WTC11 (cell line): Measurements from ENCODE around the gene LDLRAD4.

Source experiments
- ATF1 ChIP-seq: sonication (generic); formaldehyde crosslinking; IDR thresholded peaks from 2 replicates; pipeline ENCODE4 v1.8.1; 2023; ENCODE audit warnings: mild to moderate bottlenecking, moderate library complexity, missing genetic modification reagents
- ATF3 ChIP-seq: sonication (generic); formaldehyde crosslinking; conservative IDR thresholded peaks from 2 replicates; pipeline ENCODE4 v1.8.1; 2022; ENCODE audit warnings: mild to moderate bottlenecking, missing genetic modification reagents
- ESRRA ChIP-seq: sonication (generic); formaldehyde crosslinking; IDR thresholded peaks from 2 replicates; pipeline ENCODE4 v1.8.1; 2022; ENCODE audit warnings: mild to moderate bottlenecking, missing genetic modification reagents, borderline replicate concordance
- HMGXB4 ChIP-seq: sonication (generic); formaldehyde crosslinking; IDR thresholded peaks from 2 replicates; pipeline ENCODE4 v1.8.1; 2023; ENCODE audit warnings: mild to moderate bottlenecking, moderate library complexity, missing genetic modification reagents
- MYBL2 ChIP-seq: sonication (generic); formaldehyde crosslinking; IDR thresholded peaks from 2 replicates; pipeline ENCODE4 v1.8.1; 2023; ENCODE audit warnings: mild to moderate bottlenecking, moderate library complexity, missing genetic modification reagents
- NFYB ChIP-seq: sonication (generic); formaldehyde crosslinking; conservative IDR thresholded peaks from 2 replicates; pipeline ENCODE4 v1.8.0; 2022; ENCODE audit warnings: low read depth, missing genetic modification reagents
- USF2 ChIP-seq: sonication (generic); formaldehyde crosslinking; IDR thresholded peaks from 2 replicates; pipeline ENCODE4 v1.8.1; 2023; ENCODE audit warnings: mild to moderate bottlenecking, missing genetic modification reagents, moderate library complexity
- ZNF396 ChIP-seq: fragments of 250-450 bp; sonication (Bioruptor Pico); IDR thresholded peaks from 2 replicates; pipeline ENCODE4 v1.8.0; 2021; ENCODE audit warnings: mild to moderate bottlenecking, moderate library complexity, borderline replicate concordance
- ZNF532 ChIP-seq: fragments of 250-450 bp; sonication (Bioruptor Pico); IDR thresholded peaks from 2 replicates; pipeline ENCODE4 v1.9.0; 2021; ENCODE audit warnings: mild to moderate bottlenecking, borderline replicate concordance
- TF ChIP-seq, protein P1 (sequence below): fragments of 200-600 bp; IDR thresholded peaks from 2 replicates; pipeline ENCODE4 v1.8.0; 2022; ENCODE audit warnings: antibody characterized with exemption
- TF ChIP-seq, protein P2 (sequence below): sonication (generic); formaldehyde crosslinking; IDR thresholded peaks from 2 replicates; pipeline ENCODE4 v1.8.0; 2022; ENCODE audit warnings: mild to moderate bottlenecking, missing genetic modification reagents

GRCh38 chr18:13374096-13374467 is 155.5 kb downstream of the LDLRAD4 start:
- TF ChIP-seq ATF1 (no peak), MYBL2 (CRISPR knock-in tag) (no peak), ZNF396 (no peak), ZNF532 (no peak), USF2 (CRISPR knock-in tag) (no peak), ESRRA (CRISPR knock-in tag) (no peak), NFYB (CRISPR knock-in tag) (no peak), ATF3 (CRISPR knock-in tag) (no peak), HMGXB4 (no peak)
- TF ChIP-seq, protein P1, sequence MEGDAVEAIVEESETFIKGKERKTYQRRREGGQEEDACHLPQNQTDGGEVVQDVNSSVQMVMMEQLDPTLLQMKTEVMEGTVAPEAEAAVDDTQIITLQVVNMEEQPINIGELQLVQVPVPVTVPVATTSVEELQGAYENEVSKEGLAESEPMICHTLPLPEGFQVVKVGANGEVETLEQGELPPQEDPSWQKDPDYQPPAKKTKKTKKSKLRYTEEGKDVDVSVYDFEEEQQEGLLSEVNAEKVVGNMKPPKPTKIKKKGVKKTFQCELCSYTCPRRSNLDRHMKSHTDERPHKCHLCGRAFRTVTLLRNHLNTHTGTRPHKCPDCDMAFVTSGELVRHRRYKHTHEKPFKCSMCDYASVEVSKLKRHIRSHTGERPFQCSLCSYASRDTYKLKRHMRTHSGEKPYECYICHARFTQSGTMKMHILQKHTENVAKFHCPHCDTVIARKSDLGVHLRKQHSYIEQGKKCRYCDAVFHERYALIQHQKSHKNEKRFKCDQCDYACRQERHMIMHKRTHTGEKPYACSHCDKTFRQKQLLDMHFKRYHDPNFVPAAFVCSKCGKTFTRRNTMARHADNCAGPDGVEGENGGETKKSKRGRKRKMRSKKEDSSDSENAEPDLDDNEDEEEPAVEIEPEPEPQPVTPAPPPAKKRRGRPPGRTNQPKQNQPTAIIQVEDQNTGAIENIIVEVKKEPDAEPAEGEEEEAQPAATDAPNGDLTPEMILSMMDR, result no peak
- TF ChIP-seq, protein P2, sequence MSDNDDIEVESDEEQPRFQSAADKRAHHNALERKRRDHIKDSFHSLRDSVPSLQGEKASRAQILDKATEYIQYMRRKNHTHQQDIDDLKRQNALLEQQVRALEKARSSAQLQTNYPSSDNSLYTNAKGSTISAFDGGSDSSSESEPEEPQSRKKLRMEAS (CRISPR knock-in tag), result no peak
